SK-N-MC (cell line): ENCODE results near the gene GLI1.

ENCODE experiments used
- DNase-seq: peaks from one replicate; pipeline ENCODE4 v3.0.0-alpha.2; 2011; ENCODE audit warnings: low read depth, low spot score
- H3K27ac ChIP-seq: fragments of 200-600 bp; sonication (generic); 2 replicates; pipeline ENCODE4 v1.5.1; 2016; ENCODE audit warnings: mixed run types
- H3K36me3 ChIP-seq: fragments of 200-600 bp; sonication (generic); 2 replicates; pipeline ENCODE4 v1.6.1; 2017; ENCODE audit warnings: antibody characterized with exemption, low read length, mixed read lengths; ENCODE audit not compliant: insufficient read depth
- H3K4me3 ChIP-seq: fragments of 200-600 bp; sonication (generic); 2 replicates; pipeline ENCODE4 v1.5.1; 2016
- H3K9ac ChIP-seq: fragments of 200-600 bp; sonication (generic); 2 replicates; pipeline ENCODE4 v1.8.0; 2017; ENCODE audit warnings: mixed run types, mixed read lengths; ENCODE audit not compliant: insufficient read length
- H3K9me3 ChIP-seq: fragments of 200-600 bp; sonication (generic); 2 replicates; pipeline ENCODE4 v1.6.1; 2017; ENCODE audit warnings: low read depth, mild to moderate bottlenecking, antibody characterized with exemption, low read length, moderate library complexity, mixed read lengths
- EZH2 ChIP-seq: fragments of 200-600 bp; sonication (generic); IDR thresholded peaks from one replicate; pipeline ENCODE4 v1.6.1; 2017; ENCODE audit warnings: antibody characterized with exemption
- FOXP2 ChIP-seq: optimal IDR thresholded peaks from 2 replicates; pipeline ENCODE3; 2011; ENCODE audit warnings: mild to moderate bottlenecking, moderate library complexity; ENCODE audit not compliant: insufficient read depth; ENCODE audit errors: extremely low read length, control extremely low read depth
- POLR2AphosphoS5 ChIP-seq: IDR thresholded peaks from 2 replicates; pipeline ENCODE4 v1.6.1; 2012; ENCODE audit warnings: mild to moderate bottlenecking, low read depth, low read length, borderline replicate concordance

The GLI1 gene

GRCh38 chr12:57450057-57450456 is 9.5 kb upstream of the GLI1 start:
- no peak overlapping the region for H3K4me3 ChIP-seq
- DNase-seq, result no peak
- TF ChIP-seq POLR2AphosphoS5, result no peak
- TF ChIP-seq EZH2, result no peak
- no peak for TF ChIP-seq FOXP2
- H3K9ac ChIP-seq, result no peak overlapping the region
- H3K27ac ChIP-seq, result no peak overlapping the region
- no peaks in the 10 kb centered on the region for H3K9me3 ChIP-seq
- H3K36me3 ChIP-seq, result no peaks in the 10 kb centered on the region

- TF ChIP-seq POLR2AphosphoS5 (no peak), FOXP2 (no peak), EZH2 (no peak)
- no peak for DNase-seq
- Histone ChIP-seq H3K9ac (no peak overlapping the region), H3K27ac (no peak overlapping the region), H3K4me3 (no peak overlapping the region), H3K36me3 (no peaks in the 10 kb centered on the region), H3K9me3 (no peaks in the 10 kb centered on the region)
Measured at GRCh38 chr12:57451233-57451778, 8.3 kb upstream of the GLI1 start.

GRCh38 chr12:57452181-57452936 is 7.2 kb upstream of the GLI1 start:
- TF ChIP-seq EZH2, result no peak
- TF ChIP-seq FOXP2, result no peak
- TF ChIP-seq POLR2AphosphoS5, result no peak
- H3K9me3 ChIP-seq, result no peaks in the 10 kb centered on the region
- no peak overlapping the region for H3K4me3 ChIP-seq
- H3K9ac ChIP-seq, result no peak overlapping the region
- H3K36me3 ChIP-seq, result no peaks in the 10 kb centered on the region
- no peak for DNase-seq
- H3K27ac ChIP-seq, result no peak overlapping the region

GRCh38 chr12:57452937-57453509 is 6.6 kb upstream of the GLI1 start:
- Histone ChIP-seq H3K9ac (no peak overlapping the region), H3K9me3 (no peaks in the 10 kb centered on the region), H3K27ac (no peak overlapping the region), H3K36me3 (no peaks in the 10 kb centered on the region), H3K4me3 (no peak overlapping the region)
- DNase-seq, result no peak
- no peak for TF ChIP-seq POLR2AphosphoS5
- no peak for TF ChIP-seq FOXP2
- TF ChIP-seq EZH2, result no peak

GRCh38 chr12:57454213-57454565 is 5.4 kb upstream of the GLI1 start:
- TF ChIP-seq POLR2AphosphoS5, result no peak
- TF ChIP-seq FOXP2, result no peak
- TF ChIP-seq EZH2, result no peak
- H3K27ac ChIP-seq, result peak overlapping the region; percentile 26; the same call in 1 of the 2 replicates
- DNase-seq, result no peak
- H3K36me3 ChIP-seq, result no peaks in the 10 kb centered on the region
- no peaks in the 10 kb centered on the region for H3K9me3 ChIP-seq
- peak overlapping the region; percentile 51 for H3K9ac ChIP-seq
- H3K4me3 ChIP-seq, result no peak overlapping the region

GRCh38 chr12:57454566-57455373 is 4.8 kb upstream of the GLI1 start, which contains the start of gene INHBE:
Gene INHBE (plus strand): TSS chr12:57455307. CDS start chr12:57455537, 230 bp downstream.
- H3K36me3 ChIP-seq, result no peaks in the 10 kb centered on the region
- TF ChIP-seq POLR2AphosphoS5, result no peak
- TF ChIP-seq FOXP2, result no peak
- no peak for TF ChIP-seq EZH2
- H3K9me3 ChIP-seq, result no peaks in the 10 kb centered on the region
- DNase-seq, result no peak
- no peak within 1 kb of the TSS for H3K4me3 ChIP-seq
- H3K27ac ChIP-seq, result peak within 1 kb of the TSS; percentile 26; the same call in 1 of the 2 replicates
- peak within 1 kb of the TSS; percentile 51 for H3K9ac ChIP-seq

- DNase-seq, result no peak
- TF ChIP-seq FOXP2, result no peak
- peak overlapping the region; percentile 51 for H3K9ac ChIP-seq
- no peak overlapping the region for H3K27ac ChIP-seq
- H3K4me3 ChIP-seq, result no peak overlapping the region
- no peaks in the 10 kb centered on the region for H3K9me3 ChIP-seq
- no peaks in the 10 kb centered on the region for H3K36me3 ChIP-seq
Measured at GRCh38 chr12:57455374-57456144, 4.0 kb upstream of the GLI1 start.

- no peak overlapping the region for H3K27ac ChIP-seq
- H3K9ac ChIP-seq, result no peak overlapping the region
- no peak for DNase-seq
- no peak overlapping the region for H3K4me3 ChIP-seq
- TF ChIP-seq POLR2AphosphoS5, result no peak
- TF ChIP-seq EZH2, result no peak
- no peak for TF ChIP-seq FOXP2
- no peaks in the 10 kb centered on the region for H3K36me3 ChIP-seq
- H3K9me3 ChIP-seq, result no peaks in the 10 kb centered on the region
Measured at GRCh38 chr12:57456145-57456700, 3.4 kb upstream of the GLI1 start.
